Smooth muscle cell (in vitro differentiated cells): Measurements from ENCODE around the gene FLT1. TPM values are rescaled to one million over a fixed set of nuclear protein-coding genes. Genes with fewer than 3 reads are reported as not detected.
A peak's percentile ranks its signal among the peaks of the same experiment; 100 is the strongest.

Experiments
- DNase-seq: peaks from one replicate; lab custom pipeline; 2025; ENCODE audit not compliant: unreplicated experiment; lab: John Stamatoyannopoulos, UW
- H2AFZ ChIP-seq: fragments of 200-600 bp; sonication (generic); 2 replicates; pipeline ENCODE4 v1.6.0; 2016; ENCODE audit warnings: antibody characterized with exemption, low read depth, mild to moderate bottlenecking
- H3F3A ChIP-seq: fragments of 200-600 bp; sonication (generic); 2 replicates; pipeline ENCODE4 v1.6.0; 2017; ENCODE audit warnings: antibody characterized with exemption, low read depth
- H3K27ac ChIP-seq: fragments of 200-600 bp; sonication (generic); 2 replicates; pipeline ENCODE4 v1.5.1; 2016; ENCODE audit warnings: low read depth, mild to moderate bottlenecking
- H3K27me3 ChIP-seq: fragments of 200-600 bp; sonication (generic); 2 replicates; pipeline ENCODE4 v1.6.1; 2016; ENCODE audit warnings: low read depth, mild to moderate bottlenecking
- H3K36me3 ChIP-seq: fragments of 200-600 bp; sonication (generic); 2 replicates; pipeline ENCODE4 v1.5.1; 2016; ENCODE audit warnings: low read depth
- H3K4me1 ChIP-seq: fragments of 200-600 bp; sonication (generic); 2 replicates; pipeline ENCODE4 v1.5.1; 2016; ENCODE audit warnings: low read depth
- H3K4me2 ChIP-seq: fragments of 200-600 bp; sonication (generic); 2 replicates; pipeline ENCODE4 v1.6.0; 2016; ENCODE audit warnings: mild to moderate bottlenecking
- H3K4me3 ChIP-seq: fragments of 200-600 bp; sonication (generic); 2 replicates; pipeline ENCODE4 v1.5.1; 2016; ENCODE audit warnings: mild to moderate bottlenecking
- H3K79me2 ChIP-seq: fragments of 200-600 bp; sonication (generic); 2 replicates; pipeline ENCODE4 v1.6.0; 2016; ENCODE audit warnings: low read depth, mild to moderate bottlenecking
- H3K9ac ChIP-seq: fragments of 200-600 bp; sonication (generic); 2 replicates; pipeline ENCODE4 v1.6.0; 2016; ENCODE audit warnings: low read depth
- H3K9me3 ChIP-seq: fragments of 200-600 bp; sonication (generic); replicated peaks from 2 replicates; pipeline ENCODE4 v1.5.1; 2016; ENCODE audit warnings: low read depth
- H4K20me1 ChIP-seq: fragments of 200-600 bp; sonication (generic); 2 replicates; pipeline ENCODE4 v1.6.0; 2016; ENCODE audit warnings: low read depth
- WGBS: methylation state at CpG from one replicate; pipeline ENCODE4 v1.1.7; 2016; ENCODE audit warnings: low lambda C conversion rate; 5-methylcytosine and 5-hydroxymethylcytosine counted together
- polyA plus RNA-seq: library from polyadenylated mRNA; unstranded; fragments of >200 nt; fragmentation: Nextera tagmentation; extraction: Ambion mirVana; gene quantifications from 2 replicates; pipeline ENCODE4 v1.2.1, GENCODE V29; 2016
- total RNA-seq: library from RNA; depleted of rRNA; stranded (reverse); fragments of >200 nt; gene quantifications from 2 replicates; pipeline ENCODE4 v1.2.3, GENCODE V29; 2014
- TF ChIP-seq, protein P1 (sequence below): fragments of 200-600 bp; sonication (generic); IDR thresholded peaks from 2 replicates; pipeline ENCODE4 v1.5.1; 2017; ENCODE audit warnings: borderline replicate concordance, mild to moderate bottlenecking, antibody characterized with exemption; ENCODE audit not compliant: insufficient read depth, poor library complexity, severe bottlenecking

The FLT1 gene
- total and polyA plus RNA-seq, 2 experiments from 2014 or later = 495 to 738 TPM

DNA sequence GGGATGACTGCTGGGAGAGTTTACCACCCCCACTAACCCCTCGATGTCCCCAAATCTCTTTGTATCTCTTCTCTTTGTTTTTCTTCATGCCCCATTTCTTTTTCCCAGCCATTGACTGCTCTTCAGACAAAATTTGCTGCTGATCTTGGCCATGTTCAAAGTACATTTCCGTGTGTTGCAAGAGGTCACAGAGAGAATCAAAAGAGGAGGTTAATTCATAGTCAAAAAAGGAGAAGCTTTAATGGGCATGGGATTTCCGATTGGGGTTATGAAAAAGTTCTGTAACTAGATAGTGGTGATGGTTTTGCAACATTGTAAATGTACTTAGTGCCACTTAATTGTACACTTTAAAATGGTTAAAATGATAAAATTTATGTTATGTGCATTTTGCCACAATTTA lies 121.1 kb downstream of the FLT1 start:
- Histone ChIP-seq H3K27ac (no peak overlapping the region), H4K20me1 (peaks cover 10% of the 10 kb centered on the region), H3K9ac (no peak overlapping the region), H3K27me3 (no peaks in the 10 kb centered on the region), H3K9me3 (no peaks in the 10 kb centered on the region), H3K4me1 (no peaks in the 10 kb centered on the region), H3K79me2 (no peaks in the 10 kb centered on the region), H3F3A (peaks cover 52% of the 10 kb centered on the region), H3K36me3 (peaks cover 4% of the 10 kb centered on the region), H3K4me2 (no peak overlapping the region), H3K4me3 (no peak overlapping the region), H2AFZ (no peak overlapping the region)
- TF ChIP-seq, protein P1, sequence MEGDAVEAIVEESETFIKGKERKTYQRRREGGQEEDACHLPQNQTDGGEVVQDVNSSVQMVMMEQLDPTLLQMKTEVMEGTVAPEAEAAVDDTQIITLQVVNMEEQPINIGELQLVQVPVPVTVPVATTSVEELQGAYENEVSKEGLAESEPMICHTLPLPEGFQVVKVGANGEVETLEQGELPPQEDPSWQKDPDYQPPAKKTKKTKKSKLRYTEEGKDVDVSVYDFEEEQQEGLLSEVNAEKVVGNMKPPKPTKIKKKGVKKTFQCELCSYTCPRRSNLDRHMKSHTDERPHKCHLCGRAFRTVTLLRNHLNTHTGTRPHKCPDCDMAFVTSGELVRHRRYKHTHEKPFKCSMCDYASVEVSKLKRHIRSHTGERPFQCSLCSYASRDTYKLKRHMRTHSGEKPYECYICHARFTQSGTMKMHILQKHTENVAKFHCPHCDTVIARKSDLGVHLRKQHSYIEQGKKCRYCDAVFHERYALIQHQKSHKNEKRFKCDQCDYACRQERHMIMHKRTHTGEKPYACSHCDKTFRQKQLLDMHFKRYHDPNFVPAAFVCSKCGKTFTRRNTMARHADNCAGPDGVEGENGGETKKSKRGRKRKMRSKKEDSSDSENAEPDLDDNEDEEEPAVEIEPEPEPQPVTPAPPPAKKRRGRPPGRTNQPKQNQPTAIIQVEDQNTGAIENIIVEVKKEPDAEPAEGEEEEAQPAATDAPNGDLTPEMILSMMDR = no peak
- DNase-seq = no peak
- 88% methylated on average over 3 of the region's 3 CpGs for WGBS

DNA sequence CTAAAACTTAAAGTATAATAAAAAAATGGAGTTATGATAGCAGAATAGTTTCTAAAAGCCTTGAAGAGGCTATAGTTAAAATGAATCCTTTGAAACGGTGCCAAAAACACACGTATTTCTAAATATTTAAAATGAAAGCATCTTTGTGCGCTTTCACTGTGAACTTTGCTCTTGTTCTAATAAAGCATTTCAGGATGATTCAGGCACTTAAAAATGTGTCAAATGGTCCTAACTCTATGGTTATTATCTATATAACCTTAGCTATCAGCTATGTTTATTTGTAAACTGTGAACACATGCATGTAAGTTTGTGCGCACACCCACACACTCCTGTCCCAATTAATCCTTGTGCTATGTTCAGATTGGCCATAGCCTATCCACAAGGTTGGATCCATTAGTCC lies 124.5 kb downstream of the FLT1 start:
- no peak overlapping the region for H3K9ac ChIP-seq
- peak overlapping the region; percentile 30 for H3K27ac ChIP-seq
- H3K4me1 ChIP-seq = no peaks in the 10 kb centered on the region
- DNase-seq = no peak
- WGBS = 71% methylated on average over 4 of the region's 4 CpGs
- H2AFZ ChIP-seq = no peak overlapping the region
- no peaks in the 10 kb centered on the region for H3K9me3 ChIP-seq
- H3K79me2 ChIP-seq = no peaks in the 10 kb centered on the region
- H3F3A ChIP-seq = peaks cover 27% of the 10 kb centered on the region
- no peaks in the 10 kb centered on the region for H4K20me1 ChIP-seq
- no peak overlapping the region for H3K4me2 ChIP-seq
- no peaks in the 10 kb centered on the region for H3K27me3 ChIP-seq
- no peaks in the 10 kb centered on the region for H3K36me3 ChIP-seq
- no peak overlapping the region for H3K4me3 ChIP-seq
- TF ChIP-seq, protein P1 = no peak

DNA sequence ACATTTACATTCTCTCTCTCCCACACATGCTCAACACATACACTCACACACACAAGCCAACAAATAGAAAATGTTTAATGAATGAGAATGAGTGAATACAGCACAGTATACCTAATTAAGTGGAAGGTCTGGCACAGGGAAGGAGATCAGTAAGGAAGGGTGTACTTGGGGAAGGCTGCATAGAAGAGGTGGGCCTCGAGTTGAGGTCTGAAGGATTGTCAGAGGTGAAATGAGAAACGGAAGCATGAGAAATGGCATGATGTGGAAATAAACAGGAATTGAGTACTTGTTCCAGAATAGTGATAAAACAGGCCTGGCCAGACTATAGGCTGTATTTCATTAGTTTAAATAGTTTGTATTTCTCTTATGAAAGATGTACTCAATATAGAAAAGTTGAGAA lies 136.2 kb downstream of the FLT1 start:
- Histone ChIP-seq H3K4me1 (peaks cover 34% of the 10 kb centered on the region), H3K4me3 (no peak overlapping the region), H4K20me1 (no peaks in the 10 kb centered on the region), H3K4me2 (peak overlapping the region; percentile 75), H3K9ac (peak overlapping the region; percentile 18), H3K9me3 (no peaks in the 10 kb centered on the region), H3F3A (peaks cover 48% of the 10 kb centered on the region), H3K27me3 (no peaks in the 10 kb centered on the region), H3K27ac (peak overlapping the region; percentile 96), H3K79me2 (no peaks in the 10 kb centered on the region), H2AFZ (no peak overlapping the region), H3K36me3 (no peaks in the 10 kb centered on the region)
- TF ChIP-seq, protein P1 = no peak
- WGBS = 57% methylated on average over 2 of the region's 2 CpGs
- DNase-seq = no peak

DNA sequence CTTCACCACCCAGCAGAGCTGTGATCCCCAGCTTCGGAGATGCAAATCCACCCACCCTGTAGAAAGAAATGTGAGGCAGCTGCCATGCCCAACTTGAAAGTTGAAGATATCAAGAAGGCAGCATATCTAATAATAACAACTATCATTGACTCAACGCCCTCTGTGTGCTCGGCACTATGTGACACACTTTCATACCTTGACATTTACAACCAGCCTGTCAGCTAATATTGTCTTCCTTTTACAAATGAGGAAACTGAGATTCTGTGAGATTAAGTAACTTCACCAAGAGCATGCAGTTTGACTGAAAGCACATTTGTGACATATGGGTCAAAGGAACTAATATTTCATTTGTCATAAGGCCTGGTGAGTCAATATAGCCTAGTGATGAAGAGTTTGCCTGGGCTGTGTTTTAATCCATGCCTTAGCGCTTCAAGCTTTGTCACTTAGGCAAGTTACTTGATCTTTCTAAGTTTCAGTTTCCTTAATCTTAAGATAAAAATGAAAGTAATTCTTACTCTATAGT lies 137.0 kb downstream of the FLT1 start:
- peak overlapping the region; percentile 71 for H3K9ac ChIP-seq
- H3F3A ChIP-seq = peaks cover 48% of the 10 kb centered on the region
- H3K9me3 ChIP-seq = no peaks in the 10 kb centered on the region
- no peaks in the 10 kb centered on the region for H3K27me3 ChIP-seq
- WGBS = 29% methylated on average over 4 of the region's 4 CpGs
- TF ChIP-seq, protein P1 = no peak
- peaks cover 3% of the 10 kb centered on the region for H3K79me2 ChIP-seq
- no peak overlapping the region for H2AFZ ChIP-seq
- DNase-seq = no peak
- no peak overlapping the region for H3K4me3 ChIP-seq
- H3K27ac ChIP-seq = peak overlapping the region; percentile 96
- H3K36me3 ChIP-seq = no peaks in the 10 kb centered on the region
- H3K4me2 ChIP-seq = peak overlapping the region; percentile 75
- no peaks in the 10 kb centered on the region for H4K20me1 ChIP-seq
- peaks cover 34% of the 10 kb centered on the region for H3K4me1 ChIP-seq
